NAMALWA (cell line): ENCODE results near the gene SLC9C2.
"Not testable (repeated sequence)": the region's sequence is repeated elsewhere in the genome, so short reads cannot be mapped to it uniquely, and the experiment has no call there.

Source experiments
- DNase-seq: peaks from one replicate; pipeline ENCODE4 v3.0.0-alpha.2; 2015; ENCODE audit warnings: low spot score

SLC9C2 gene

DNA sequence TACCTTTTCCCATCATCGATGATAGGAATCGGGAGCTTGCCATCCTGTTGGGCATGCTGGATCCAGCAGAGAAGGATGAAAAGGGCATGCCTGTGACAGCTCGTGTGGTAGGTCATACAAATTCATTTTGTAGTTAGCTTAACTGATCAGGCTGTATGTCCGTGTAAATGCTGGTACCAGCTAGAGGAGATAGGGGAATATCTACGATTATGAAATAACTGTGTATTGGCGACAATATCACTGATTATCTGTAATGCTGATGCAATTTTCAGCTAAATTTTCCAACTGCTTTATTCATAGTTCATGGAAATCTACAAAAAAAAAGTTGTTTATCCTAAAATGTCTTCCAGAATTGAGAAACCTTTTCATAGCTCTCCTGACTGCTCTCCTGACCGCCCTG, 117.5 kb downstream of the SLC9C2 start:
- no peak for DNase-seq

DNA sequence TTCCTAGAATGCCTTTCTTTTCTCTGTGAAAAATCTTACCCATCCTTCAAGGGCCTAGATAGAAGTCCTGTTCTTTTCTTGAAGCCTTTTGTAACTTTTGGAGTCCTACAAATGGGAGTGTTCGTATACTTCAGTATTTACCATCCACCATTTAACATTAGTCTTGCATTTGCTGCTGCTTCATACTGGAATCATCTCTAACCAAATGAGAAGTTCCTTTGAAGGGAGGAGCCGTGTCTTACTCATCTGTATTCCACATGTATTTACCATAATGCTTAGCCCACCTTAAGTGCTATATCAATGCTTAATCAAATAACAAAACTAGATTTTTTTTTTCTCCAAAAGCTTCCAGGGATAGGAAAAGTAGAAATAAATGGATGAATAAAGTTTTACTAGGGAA, 118.6 kb downstream of the SLC9C2 start:
- DNase-seq: no peak

DNA sequence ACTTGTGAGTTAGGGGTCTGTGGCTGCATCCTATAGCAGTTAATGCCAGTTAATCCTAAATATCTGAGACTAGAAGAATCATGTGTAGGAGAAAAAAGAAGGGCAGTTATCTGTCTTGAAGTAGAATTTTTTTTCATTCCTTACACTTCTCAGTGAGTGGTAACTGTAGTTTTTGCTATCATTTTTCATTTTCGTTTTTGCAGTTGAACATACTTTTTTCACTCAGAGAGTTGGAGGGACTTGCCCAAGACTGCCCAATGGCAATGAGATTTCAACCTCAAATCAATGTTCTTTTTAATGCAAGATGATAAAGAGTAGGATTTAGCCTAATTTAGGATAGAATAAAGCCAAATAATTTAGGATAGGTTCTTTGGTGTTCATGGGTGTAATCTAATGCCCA, 120.2 kb downstream of the SLC9C2 start:
- DNase-seq: no peak

DNA sequence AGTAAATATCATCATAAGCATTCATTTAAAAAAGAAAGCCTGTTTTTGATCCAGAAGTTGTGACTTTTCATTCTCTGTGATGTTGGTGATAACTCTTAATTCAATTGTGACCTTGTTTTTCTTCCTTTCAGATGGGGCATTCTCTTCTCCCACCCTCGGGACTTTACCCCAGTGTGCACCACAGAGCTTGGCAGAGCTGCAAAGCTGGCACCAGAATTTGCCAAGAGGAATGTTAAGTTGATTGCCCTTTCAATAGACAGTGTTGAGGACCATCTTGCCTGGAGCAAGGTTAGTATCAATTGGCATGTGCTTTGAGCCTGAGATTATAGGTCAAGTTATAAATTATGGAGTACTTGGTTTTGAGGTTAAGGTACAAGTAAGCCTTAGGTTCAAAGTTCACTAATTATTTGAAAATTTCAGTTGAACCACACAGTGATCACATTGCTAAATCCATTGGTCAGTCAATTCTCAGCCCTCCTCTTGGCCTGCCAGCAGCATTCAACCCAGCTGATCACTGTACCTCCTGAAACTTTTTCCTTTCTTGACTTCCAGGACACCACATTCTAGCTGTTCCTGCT, 121.6 kb downstream of the SLC9C2 start:
- no peak for DNase-seq

DNA sequence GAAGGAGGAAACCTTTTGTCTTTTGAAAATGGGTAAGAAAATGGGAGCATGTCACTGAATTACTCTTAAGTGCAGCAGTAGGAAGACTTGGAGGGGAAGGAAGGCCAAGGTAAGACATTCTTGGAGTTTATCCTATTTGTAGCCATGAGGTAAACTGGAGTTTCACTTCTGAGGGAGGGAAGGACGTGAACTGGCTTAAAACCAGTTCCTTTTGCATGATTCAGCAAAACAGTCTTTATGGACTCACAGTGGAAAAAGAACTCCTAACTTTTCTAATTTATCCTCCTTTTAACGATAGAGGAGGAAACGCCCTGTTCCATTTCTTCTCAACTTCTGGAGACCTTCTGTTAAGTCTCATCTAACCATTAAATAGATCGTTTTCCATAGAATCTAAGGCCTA, 123.2 kb downstream of the SLC9C2 start:
- DNase-seq: no peak

DNA sequence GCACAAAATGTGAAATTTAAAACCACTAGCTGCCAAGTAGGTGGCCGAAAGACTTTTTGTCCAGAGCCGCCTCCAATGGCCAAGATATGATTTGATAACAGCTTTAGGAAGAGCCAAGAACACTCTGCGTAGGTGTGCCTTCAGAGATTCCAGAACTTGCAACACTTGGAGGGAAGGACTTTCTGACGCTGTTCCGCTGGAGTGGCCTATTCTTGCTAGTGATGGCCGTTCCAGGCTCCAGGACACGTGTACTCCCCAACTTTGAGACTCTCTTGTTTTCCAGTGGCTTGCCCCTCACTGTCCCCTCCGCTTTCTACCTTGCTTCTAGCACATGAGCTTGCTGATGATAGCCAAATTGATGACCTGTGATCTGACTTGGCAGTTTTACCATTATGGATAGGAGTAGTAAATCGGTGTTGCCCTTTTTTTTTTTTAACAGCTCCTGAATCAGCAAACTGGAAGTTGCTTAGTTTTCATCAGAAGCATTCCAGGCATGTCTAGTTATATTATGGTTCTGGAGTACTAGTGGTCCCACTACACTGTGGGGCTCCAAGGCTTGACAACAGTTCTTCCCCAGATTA, 124.7 kb downstream of the SLC9C2 start:
- DNase-seq: peak; percentile 36

DNA sequence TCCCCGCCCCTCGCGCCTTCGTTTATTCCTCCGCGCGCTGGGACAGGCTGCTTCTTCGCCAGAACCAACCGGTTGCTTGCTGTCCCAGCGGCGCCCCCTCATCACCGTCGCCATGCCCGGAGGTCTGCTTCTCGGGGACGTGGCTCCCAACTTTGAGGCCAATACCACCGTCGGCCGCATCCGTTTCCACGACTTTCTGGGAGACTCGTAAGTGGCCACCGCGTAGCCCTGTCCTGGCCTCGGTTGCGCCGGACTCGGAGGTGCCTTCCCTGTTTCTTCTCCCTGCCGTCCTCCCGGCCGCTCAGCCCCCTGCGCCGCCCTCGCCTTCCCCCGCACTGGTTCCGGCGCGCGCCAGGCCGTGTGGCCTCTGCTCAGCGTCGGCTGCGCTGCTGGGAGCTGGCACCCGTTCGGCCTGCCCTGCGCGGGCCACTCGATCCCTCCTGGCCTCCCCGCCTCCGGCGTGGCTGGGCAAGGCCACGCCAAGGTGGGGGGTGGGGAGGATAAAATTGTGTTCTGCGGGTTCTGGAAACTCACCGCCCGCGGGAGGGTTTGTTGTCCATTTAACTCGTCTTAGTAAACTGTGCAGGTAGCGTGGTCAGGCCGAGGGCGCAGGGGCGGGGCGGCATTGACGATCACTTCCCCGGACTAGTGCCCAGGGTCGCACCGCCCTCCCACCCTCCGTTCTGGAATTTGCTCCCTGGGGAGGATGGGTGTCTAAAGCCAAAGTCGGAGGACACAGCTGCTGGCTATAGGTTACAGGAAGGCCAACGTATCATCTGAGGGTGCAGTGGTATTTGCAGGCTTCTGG, 125.4 kb downstream of the SLC9C2 start, which contains the start of gene PRDX6:
Gene PRDX6, plus strand, starts transcription at position 50 of the 808 bp plus-strand sequence. Its CDS starts 63 bp downstream, at position 113.
- peak; percentile 92 for DNase-seq

DNA sequence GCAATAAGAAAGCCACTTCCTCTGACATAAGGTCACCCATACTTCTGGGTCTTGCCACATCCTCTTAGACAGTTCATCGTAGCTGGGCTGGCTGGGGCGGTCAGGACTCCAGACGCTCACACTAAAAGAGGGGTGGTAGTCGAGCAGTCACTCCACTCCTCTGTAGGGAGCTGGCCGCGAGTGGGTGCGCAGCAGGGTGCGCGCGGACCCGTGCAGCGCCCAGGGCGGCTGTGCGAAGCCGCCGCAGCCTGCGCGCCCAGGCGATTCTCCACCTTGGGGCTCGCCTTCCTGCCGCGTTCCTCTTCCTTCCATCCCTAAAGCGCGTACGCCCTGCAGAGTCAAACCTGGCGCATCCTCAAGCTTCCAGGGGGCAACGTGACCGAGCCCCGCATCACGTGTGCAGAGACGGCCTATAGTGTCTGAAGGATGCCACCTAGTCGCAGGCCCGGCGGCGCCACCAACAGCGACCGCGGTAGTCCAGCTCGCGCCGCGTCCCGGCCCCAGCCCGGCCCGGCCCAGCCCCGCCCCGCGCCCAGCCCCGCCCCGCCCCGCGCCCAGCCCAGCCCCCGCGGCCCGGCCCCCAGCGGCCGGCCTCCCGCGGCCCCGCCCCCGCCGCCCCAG, 126.1 kb downstream of the SLC9C2 start:
- peak; percentile 95 for DNase-seq

DNA sequence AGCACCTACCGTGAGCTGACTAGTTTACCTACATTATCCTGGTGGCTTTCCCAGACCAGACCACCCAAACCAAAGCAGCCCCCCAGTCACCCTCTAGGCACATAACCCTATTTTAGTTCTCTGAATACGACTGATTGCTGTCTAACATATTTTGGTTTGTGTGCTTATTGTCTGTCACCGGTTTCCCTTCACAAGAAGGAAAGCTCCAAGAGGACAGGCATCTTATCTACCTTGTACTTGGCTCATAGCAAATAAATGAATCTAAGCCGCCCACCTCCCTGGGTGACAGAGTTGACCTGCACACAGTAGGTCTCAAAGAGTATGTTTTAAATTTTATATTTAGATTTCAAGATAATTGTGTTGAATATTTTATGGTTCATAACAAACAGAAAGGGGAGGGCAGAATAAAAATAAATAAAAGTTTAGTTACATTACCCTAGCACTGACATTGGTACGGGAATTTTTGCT, 126.6 kb downstream of the SLC9C2 start:
- DNase-seq: no peak

DNA sequence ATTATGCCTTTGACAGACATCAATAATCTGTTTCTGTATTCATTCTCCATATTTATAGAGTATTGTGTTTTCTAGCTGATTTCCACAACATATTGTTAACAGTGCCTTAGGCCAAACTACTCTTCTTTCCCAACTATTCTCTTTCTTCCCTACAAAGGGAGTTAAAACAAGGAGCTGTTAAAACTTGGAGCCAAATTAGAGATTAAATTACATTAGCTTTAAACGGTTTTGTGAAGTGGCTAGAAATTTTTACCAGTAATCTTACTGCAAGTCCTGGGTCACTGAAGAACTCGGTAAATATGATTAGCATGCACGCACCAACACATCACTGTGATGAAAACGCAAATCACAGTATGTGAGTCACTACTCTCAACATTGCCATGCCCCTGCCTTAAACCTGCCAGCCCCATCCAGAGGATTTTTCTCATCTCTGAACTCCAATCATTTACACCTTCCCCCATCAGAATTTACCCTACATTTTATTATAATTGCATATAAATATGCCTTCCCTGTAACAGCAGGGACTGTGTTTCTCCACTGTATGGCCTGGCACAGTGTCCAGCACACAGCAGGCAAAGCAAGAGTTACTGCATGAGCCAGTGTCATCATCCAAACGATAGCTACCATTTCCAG, 127.2 kb downstream of the SLC9C2 start:
- no peak for DNase-seq

DNA sequence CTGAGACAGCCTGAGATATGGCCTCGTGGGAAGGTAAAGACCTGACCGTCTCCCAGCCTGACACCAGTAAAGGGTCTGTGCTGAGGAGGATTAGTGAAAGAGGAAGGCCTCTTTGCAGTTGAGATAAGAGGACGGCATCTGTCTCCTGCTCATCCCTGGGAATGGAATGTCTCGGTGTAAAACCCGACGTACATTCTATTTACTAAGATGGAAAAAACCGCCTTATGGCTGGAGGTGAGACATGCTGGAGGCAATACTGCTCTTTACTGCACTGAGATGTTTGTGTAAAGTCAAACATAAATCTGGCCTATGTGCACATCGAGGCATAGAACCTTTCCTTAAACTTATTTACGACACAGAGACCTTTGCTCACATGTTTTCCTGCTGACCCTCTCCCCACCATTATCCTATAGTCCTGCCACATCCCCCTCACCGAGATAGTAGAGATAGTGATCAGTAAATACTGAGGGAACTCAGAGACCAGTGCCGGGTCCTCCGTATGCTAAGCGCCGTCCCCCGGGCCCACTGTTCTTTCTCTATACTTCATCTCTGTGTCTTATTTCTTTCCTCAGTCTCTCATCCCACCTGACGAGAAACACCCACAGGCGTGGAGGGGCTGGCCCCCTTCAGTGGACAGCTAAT, 128.0 kb downstream of the SLC9C2 start:
- not testable (repeated sequence) for DNase-seq

DNA sequence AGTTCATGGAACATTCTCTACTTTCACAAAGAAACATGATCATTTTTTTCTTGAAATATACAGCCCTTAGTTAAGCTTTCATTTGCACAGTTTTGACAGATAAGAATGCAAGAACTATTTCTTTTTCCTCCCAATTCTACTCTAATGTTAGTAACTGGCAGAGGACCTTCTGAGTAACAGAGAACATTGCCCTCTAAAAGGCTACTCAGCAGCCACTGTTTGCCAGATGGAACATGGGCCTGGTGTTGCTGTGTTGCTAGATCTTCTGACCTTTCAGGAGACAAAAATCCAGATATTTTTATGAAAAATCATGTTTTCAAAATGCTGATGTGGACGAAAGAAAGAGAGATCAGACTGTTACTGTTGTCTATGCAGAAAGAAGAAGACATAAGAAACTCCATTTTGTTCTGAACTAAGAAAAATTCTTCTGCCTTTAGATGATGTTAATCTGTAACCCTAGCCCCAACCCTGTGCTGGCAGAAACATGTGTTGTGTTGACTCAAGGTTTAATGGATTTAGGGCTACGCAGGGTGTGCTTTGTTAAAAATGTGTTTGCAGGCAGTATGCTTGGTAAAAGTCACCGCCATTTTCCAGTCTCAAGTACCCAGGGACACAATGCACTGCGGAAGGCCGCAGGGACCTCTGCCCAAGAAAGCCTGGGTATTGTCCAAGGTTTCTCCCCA, 128.6 kb downstream of the SLC9C2 start:
- DNase-seq: no peak

DNA sequence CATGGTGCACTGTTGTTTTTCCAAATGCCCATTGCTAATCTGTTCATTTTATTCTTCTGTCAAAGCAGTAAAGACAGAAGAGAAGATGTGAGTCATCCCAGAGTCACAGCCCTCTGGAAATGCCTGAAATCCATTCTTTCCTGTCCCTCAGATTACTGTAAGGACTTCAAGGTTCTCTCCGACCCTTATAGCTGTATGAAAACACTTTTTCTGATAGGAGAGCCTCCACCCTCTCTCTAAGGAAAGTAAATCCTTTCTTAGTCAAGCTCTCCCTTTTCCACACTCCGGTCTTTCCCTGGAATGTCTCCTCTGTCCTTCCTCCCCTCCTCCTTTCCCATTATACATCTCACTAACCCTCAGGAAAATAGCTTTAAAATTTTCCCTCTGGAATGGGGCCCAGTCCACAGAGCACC, 129.3 kb downstream of the SLC9C2 start:
- no peak for DNase-seq

DNA sequence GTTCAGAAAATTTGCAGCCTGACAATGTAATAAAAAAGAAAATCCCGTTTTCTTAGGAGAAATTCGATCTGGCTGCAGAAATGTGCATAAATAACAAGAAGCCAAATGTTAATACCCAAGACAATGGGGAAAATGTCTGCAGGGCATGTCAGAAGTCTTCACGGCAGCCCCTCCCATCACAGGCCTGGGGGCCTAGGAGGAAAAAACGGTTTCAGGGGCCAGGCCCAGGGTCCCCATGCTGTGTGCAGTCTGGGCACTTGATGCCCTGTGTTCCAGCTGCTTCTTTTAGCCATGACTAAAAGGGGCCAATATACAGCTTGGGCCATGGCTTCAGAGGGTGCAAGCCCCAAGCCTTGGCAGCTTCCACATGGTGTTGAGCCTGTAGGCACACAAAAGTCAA, 132.3 kb downstream of the SLC9C2 start:
- no peak for DNase-seq

DNA sequence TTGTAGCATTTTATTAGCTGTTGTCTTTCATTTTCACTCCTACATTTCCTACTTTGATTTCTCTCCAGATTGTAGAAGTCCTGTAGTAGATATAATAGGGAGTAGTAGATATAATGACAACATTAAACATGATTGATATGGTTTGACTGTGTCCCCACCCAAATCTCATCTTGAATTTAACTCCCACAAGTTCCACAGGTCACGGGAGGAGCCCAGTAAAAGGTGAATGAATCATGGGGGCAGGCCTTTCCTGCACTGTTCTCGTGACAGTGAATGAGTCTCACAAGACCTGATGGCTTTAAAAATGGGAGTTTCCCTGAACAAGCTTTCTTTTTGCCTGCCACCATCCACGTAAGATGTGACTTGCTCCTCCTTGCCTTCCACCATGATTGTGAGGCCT, 133.2 kb downstream of the SLC9C2 start:
- no peak for DNase-seq

DNA sequence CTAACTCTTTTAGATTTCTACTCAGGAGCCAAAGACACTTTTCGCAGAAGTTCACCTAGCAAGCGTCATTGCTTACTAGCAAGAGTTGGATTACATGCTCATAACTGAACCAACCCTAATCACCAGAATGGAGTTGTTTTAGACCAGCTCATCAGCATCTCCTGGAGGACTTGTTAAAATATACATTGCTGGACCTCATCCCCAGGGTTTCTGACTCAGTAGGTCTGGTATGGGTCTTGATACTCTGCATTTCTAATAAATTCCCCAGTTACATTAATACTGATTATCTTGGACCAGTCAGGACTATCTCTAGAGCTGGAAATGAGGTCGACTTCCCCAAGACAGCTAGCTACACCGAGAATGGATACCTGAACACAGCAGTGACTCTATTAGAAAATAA, 135.4 kb downstream of the SLC9C2 start:
- no peak for DNase-seq

DNA sequence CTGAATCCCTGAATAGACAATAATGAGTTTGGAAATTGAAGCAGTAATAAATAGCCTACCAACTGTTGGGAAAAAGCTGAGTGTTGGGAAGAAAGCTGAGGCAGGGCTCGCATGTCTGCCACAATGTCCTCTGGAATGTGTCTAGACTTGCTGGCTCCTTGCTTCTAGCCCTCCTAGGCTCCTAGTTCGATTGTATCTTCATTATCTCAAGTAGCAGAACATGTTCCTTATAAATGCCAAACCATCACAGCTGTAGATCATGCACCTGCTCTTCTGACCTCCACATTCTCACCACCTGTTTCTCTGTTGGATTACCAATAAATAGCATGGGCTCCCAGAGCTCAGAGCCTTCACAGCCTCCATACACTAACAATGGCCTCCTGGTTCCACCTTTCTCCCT, 138.7 kb downstream of the SLC9C2 start:
- not testable (repeated sequence) for DNase-seq

DNA sequence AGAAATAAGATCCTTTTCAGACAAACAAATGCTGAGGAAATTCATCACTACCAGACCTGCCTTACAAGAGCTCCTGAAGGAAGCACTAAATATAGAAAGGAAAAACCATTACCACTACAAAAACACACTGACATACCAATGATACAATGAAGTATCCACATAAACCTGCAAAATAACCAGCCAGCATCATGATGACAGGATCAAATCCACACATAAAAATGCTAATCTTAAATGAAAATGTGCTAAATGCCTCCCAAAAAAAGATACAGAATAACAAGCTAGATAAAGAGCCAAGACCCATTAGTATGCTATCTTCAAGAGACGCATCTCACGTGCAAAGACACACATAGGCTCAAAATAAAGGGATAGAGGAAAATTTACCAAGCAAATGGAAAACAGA, 140.2 kb downstream of the SLC9C2 start:
- DNase-seq: not testable (repeated sequence)

DNA sequence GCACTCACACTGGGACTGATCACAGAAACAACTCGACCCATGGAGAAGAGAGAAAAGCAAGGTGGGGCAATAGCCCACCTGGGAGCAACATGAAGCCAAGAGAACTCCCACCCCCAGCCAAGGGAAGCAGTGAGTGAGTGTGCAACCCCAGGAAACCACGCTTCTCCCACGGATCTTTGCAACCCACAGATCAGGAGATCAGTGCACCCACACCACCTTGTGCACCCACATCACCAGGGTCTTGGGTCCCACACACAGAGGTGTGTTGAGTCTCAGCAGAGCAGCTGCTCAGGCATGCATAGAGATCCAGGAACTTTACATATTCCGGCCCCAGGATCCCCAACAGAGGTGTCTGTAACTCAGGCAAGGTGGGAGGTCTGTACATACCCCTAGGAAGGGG, 143.0 kb downstream of the SLC9C2 start:
- DNase-seq: no peak

DNA sequence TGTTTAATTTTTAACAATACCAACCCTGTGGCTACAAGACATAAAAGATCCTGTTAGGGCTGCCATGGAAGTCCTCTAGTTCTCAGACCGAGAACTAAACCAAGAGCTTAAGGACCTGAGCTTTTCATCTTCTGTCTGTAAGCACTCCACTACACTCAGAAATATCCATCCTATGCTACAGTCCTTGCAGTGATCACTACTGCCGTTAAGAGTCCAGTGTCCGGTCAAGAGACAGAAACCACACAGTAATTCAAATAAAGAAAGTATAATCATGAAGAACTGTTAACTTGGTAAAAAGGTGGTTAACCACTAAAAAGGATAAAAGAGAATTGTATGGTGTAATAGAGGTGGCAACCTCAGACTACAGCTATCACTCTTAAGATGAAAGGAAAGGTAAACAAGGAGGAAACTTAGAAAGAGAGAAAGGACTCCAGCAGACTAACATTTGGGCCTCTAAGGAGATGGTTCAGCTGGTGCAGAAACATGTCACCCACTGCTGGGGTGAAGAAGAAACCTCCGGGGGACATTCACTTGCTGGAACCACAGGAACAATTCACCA, 147.8 kb downstream of the SLC9C2 start:
- no peak for DNase-seq

DNA sequence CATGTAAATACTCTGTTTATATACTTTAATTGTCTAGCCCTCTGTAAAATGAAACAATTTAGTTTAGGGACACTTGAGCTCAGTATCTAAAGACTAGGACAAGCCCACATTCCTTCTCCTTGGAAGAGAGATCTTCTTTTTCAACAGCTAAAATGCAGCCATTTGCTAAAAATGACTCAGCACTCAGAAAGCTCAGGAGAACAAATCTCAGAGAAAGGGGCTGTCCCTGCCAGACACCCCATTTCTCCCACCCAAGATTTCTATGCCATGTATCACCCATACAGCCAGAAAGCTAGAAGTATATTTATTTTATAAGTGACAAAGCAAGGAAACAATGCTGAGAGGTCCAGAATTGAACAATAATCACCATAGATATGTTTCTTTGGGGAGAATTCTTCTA, 148.9 kb downstream of the SLC9C2 start:
- DNase-seq: no peak
